ENCODE data around the gene LGALS12. TPM values are rescaled to one million over a fixed set of nuclear protein-coding genes. Genes with fewer than 3 reads are reported as not detected.

The LGALS12 gene
- total RNA-seq, 2 experiments from 2014 or later: not detected

Other genes starting within 250 kb of the LGALS12 start
- not detected for gene SLC22A9, start 136.3 kb upstream of the LGALS12 start, total RNA-seq
- gene PLAAT5, start 14.9 kb upstream of the LGALS12 start, total RNA-seq: under 1 TPM; 0.15 to 0.24 TPM
- 10 to 100 TPM; 35.7 to 36.3 TPM for gene PLAAT4, start 30.7 kb downstream of the LGALS12 start, total RNA-seq
- under 1 TPM in 1 of 2 experiments, not detected in 1; 0.44 TPM for gene PLAAT2, start 57.3 kb downstream of the LGALS12 start, total RNA-seq
- gene PLAAT3, start 108.3 kb downstream of the LGALS12 start, total RNA-seq: 10 to 100 TPM; 10.3 to 10.4 TPM
- gene ATL3, start 165.3 kb downstream of the LGALS12 start, total RNA-seq: 10 to 100 TPM; 31.3 to 34.6 TPM
- 10 to 100 TPM; 54.4 to 58.4 TPM for gene RTN3, start 175.4 kb downstream of the LGALS12 start, total RNA-seq

Data from activated CD4-positive, alpha-beta memory T cell treated with anti-CD3 and anti-CD28 coated beads for 36 hours (primary cell).